HepG2 (cell line): ENCODE measurements around the gene BMPER. TPM values are rescaled to one million over a fixed set of nuclear protein-coding genes. Genes with fewer than 3 reads are reported as not detected.

Experiments used
- ATAC-seq: fragments of 200-7000 bp; cut with Tn5 transposase; 3 replicates; pipeline ENCODE4 v1.9.1; 2020; ENCODE audit warnings: mild to moderate bottlenecking, moderate library complexity
- BruUV-seq: library from RNA; stranded (reverse); fragments of 400-500 nt; replicated peaks from 2 replicates; lab custom pipeline; 2021; lab: Mats Ljungman, UMichigan
- CTCF ChIA-PET: fragments of 300-600 bp; formaldehyde crosslinking; extraction: SDS; loops from one replicate; lab custom pipeline; 2021; ENCODE audit warnings: low total read pairs, inconsistent platforms, low intra/inter-chr PET ratio; lab: Yijun Ruan, JAX
- POLR2A ChIA-PET: fragments of 350-600 bp; sonication (Branson Sonifier 250); formaldehyde crosslinking; loops from one replicate; lab custom pipeline; 2020; ENCODE audit warnings: antibody characterized with exemption, inconsistent platforms; lab: Yijun Ruan, JAX
- DNase-seq: peaks from one replicate; pipeline ENCODE4 v3.0.0-alpha.2; 2015; ENCODE audit warnings: low spot score
- FAIRE-seq: peaks from 3 replicates; lab custom pipeline; 2011; peaks lifted over from hg19 to GRCh38; lab: Jason Lieb, UNC
- H2AFZ ChIP-seq: one replicate; pipeline ENCODE4 v1.6.1; 2011; ENCODE audit warnings: low read length, inconsistent platforms
- H3K27ac ChIP-seq: fragments of 300-600 bp; 3 replicates; pipeline ENCODE4 v1.8.0; 2011; ENCODE audit warnings: mixed run types, mild to moderate bottlenecking, mixed read lengths, low read length, inconsistent platforms; ENCODE audit not compliant: insufficient read depth; ENCODE audit errors: extremely low read length
- H3K27me3 ChIP-seq, 2 experiments: fragments of 200-600 bp in 1 of 2; 2 replicates in 1 of 2; 3 replicates in 1 of 2; pipeline versions ENCODE4 v1.6.0 to v1.8.0; 2011; ENCODE audit warnings: low read length in 2 of 2, mild to moderate bottlenecking in 2 of 2, moderate library complexity in 2 of 2, inconsistent platforms in 1 of 2; ENCODE audit not compliant: insufficient read depth in 2 of 2, control insufficient read depth in 1 of 2
- H3K36me3 ChIP-seq, 2 experiments: fragments of 200-600 bp in 1 of 2; replicated peaks in 1 of 2; 2 replicates in 1 of 2; 3 replicates in 1 of 2; pipeline versions ENCODE4 v1.5.1 to v1.8.0; 2011; ENCODE audit warnings: low read length in 2 of 2, inconsistent platforms in 1 of 2; ENCODE audit not compliant: insufficient read depth in 2 of 2, control insufficient read depth in 1 of 2
- H3K4me1 ChIP-seq: 2 replicates; pipeline ENCODE4 v1.5.1; 2012; ENCODE audit warnings: low read length, inconsistent platforms; ENCODE audit not compliant: insufficient read depth
- H3K4me2 ChIP-seq: 2 replicates; pipeline ENCODE4 v1.6.0; 2011; ENCODE audit warnings: low read depth, low read length, inconsistent platforms
- H3K4me3 ChIP-seq, 3 experiments: fragments of 200-600 bp in 1 of 3; sonication (generic), shearing (Covaris generic) in 1 of 3; replicated peaks in 1 of 3; 2 replicates each; pipeline ENCODE4 v1.5.1; 2011 to 2016; ENCODE audit warnings: low read length in 3 of 3, inconsistent platforms in 2 of 3, low read depth in 2 of 3, mild to moderate bottlenecking in 2 of 3, control low read depth in 1 of 3, mixed read lengths in 1 of 3; ENCODE audit not compliant: insufficient read depth in 1 of 3
- H3K79me2 ChIP-seq: one replicate; pipeline ENCODE4 v1.6.1; 2011; ENCODE audit warnings: low read length, inconsistent platforms; ENCODE audit not compliant: insufficient read depth
- H3K9ac ChIP-seq: 2 replicates; pipeline ENCODE4 v1.6.0; 2011; ENCODE audit warnings: mild to moderate bottlenecking, low read depth, low read length, inconsistent platforms; ENCODE audit not compliant: insufficient read depth
- H3K9me3 ChIP-seq: 2 replicates; pipeline ENCODE4 v1.5.1; 2012; ENCODE audit warnings: mild to moderate bottlenecking, low read length
- H4K20me1 ChIP-seq: 2 replicates; pipeline ENCODE4 v1.6.0; 2011; ENCODE audit warnings: inconsistent platforms, mild to moderate bottlenecking, low read length, moderate library complexity; ENCODE audit not compliant: insufficient read depth
- CCDC6 ChIP-seq: sonication (generic); formaldehyde crosslinking; IDR thresholded peaks from 2 replicates; pipeline ENCODE4 v1.8.1; 2022; ENCODE audit warnings: mild to moderate bottlenecking, missing genetic modification reagents, moderate library complexity
- KAT7 ChIP-seq: IDR thresholded peaks from 2 replicates; pipeline ENCODE4 v1.6.1; 2018; ENCODE audit warnings: borderline replicate concordance, missing compliant biosample characterization
- KLF13 ChIP-seq: sonication (generic); formaldehyde crosslinking; IDR thresholded peaks from 2 replicates; pipeline ENCODE4 v1.4.0; 2020; ENCODE audit warnings: mild to moderate bottlenecking, missing genetic modification reagents
- ZKSCAN1 ChIP-seq: fragments of 150-350 bp; IDR thresholded peaks from 2 replicates; pipeline ENCODE4 v1.6.1; 2014; ENCODE audit warnings: low read length
- ZNF138 ChIP-seq: sonication (generic); formaldehyde crosslinking; IDR thresholded peaks from 2 replicates; pipeline ENCODE4 v1.5.0; 2020; ENCODE audit warnings: mild to moderate bottlenecking, low read depth, missing genetic modification reagents
- WGBS: methylation state at CpG from one replicate; pipeline ENCODE4 v1.1.6; 2017; ENCODE audit warnings: low lambda C conversion rate; 5-methylcytosine and 5-hydroxymethylcytosine counted together
- in situ Hi-C: cut with HindIII; loops from 2 replicates; pipeline ENCODE4 v1.10.0; 2017; ENCODE audit warnings: low pct_unique_long_range_greater_than_20kb; ENCODE audit not compliant: extremely low pct_ligation_motif_present
- intact Hi-C: fragments of 100-400 bp; cut with micrococcal nuclease; formaldehyde crosslinking; loops from one replicate; pipeline ENCODE4 v1.10.0; 2022; ENCODE audit not compliant: unreplicated experiment
- polyA plus RNA-seq, 8 experiments: library from polyadenylated mRNA; depleted of rRNA in 3 of 8; stranded (reverse) in 7 of 8; unstranded in 1 of 8; fragments of >200 nt; fragmentation: Illumina TruSeq in 4 of 8; extraction: Trizol in 4 of 8; gene quantifications; 2 replicates each; pipeline versions ENCODE4 v1.2.1 to v1.2.3, GENCODE V29; 2011 to 2016; ENCODE audit warnings: low read depth in 4 of 8, missing spikeins in 1 of 8, mixed read lengths in 1 of 8; ENCODE audit not compliant: insufficient read depth in 1 of 8
- total RNA-seq, 5 experiments: library from RNA; depleted of rRNA; stranded (reverse); fragments of >200 nt; fragmentation: Illumina TruSeq; extraction: Trizol; gene quantifications; 2 replicates each; pipeline ENCODE4 v1.2.3, GENCODE V29; 2016; ENCODE audit warnings: low read depth in 1 of 5
- TF ChIP-seq, protein P1 (sequence below): sonication (generic); formaldehyde crosslinking; IDR thresholded peaks from 2 replicates; pipeline ENCODE4 v1.8.0; 2022; ENCODE audit warnings: mild to moderate bottlenecking, missing genetic modification reagents

Gene BMPER
- total and polyA plus RNA-seq, 2 of the 13 experiments (the other 11 are each of a cell fraction or from before 2014, with no cell fraction given) = not detected

GRCh38 chr7:33932221-33932620 lies 26.9 kb downstream of the BMPER start:
- Histone ChIP-seq H3K27ac (no peak overlapping the region), H3K4me3 (no peak overlapping the region), H4K20me1 (no peaks in the 10 kb centered on the region), H3K4me2 (no peak overlapping the region), H3K4me1 (no peaks in the 10 kb centered on the region), H3K27me3 (peaks cover 0 to 17% of the 10 kb centered on the region in 2 experiments; a peak in 1 of 5 replicates), H3K36me3 (no peaks in the 10 kb centered on the region), H3K79me2 (no peaks in the 10 kb centered on the region), H3K9ac (no peak overlapping the region), H3K9me3 (no peaks in the 10 kb centered on the region), H2AFZ (no peak overlapping the region)
- no peak for TF ChIP-seq ZKSCAN1
- TF ChIP-seq, protein P1, sequence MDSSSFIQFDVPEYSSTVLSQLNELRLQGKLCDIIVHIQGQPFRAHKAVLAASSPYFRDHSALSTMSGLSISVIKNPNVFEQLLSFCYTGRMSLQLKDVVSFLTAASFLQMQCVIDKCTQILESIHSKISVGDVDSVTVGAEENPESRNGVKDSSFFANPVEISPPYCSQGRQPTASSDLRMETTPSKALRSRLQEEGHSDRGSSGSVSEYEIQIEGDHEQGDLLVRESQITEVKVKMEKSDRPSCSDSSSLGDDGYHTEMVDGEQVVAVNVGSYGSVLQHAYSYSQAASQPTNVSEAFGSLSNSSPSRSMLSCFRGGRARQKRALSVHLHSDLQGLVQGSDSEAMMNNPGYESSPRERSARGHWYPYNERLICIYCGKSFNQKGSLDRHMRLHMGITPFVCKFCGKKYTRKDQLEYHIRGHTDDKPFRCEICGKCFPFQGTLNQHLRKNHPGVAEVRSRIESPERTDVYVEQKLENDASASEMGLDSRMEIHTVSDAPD (CRISPR knock-in tag) = no peak
- no peak for TF ChIP-seq KAT7 (CRISPR knock-in tag)
- no peak for TF ChIP-seq CCDC6 (CRISPR knock-in tag)
- no peak for TF ChIP-seq ZNF138 (CRISPR knock-in tag)
- TF ChIP-seq KLF13 = no peak
- in situ Hi-C loops = loop anchor here (10.0 kb wide), 1 partner anchor 687 kb away; no protein-coding TSS in a partner anchor
- DNase-seq (no peak), FAIRE-seq (no peak), ATAC-seq (no peak)
- ChIA-PET POLR2A (no interaction called here), CTCF (interaction anchor here (1.7 kb wide), 1 partner anchor 689 kb away, joined by 12 read pairs; no protein-coding TSS in a partner anchor)
- intact Hi-C loops = loop anchor here (2.0 kb wide), 1 partner anchor 175 kb away; no protein-coding TSS in a partner anchor
- BruUV-seq = no TSS peak
- 32% methylated on average over 5 of the region's 5 CpGs for WGBS
